ENCODE measurements around the gene NPEPL1. TPM values are rescaled to one million over a fixed set of nuclear protein-coding genes. Genes with fewer than 3 reads are reported as not detected.

The NPEPL1 gene
- total and polyA plus RNA-seq, 2 of the 8 experiments (the other 6 are each of a cell fraction or from before 2014, with no cell fraction given), result 12.4 to 26.8 TPM

- TF ChIP-seq E2F6 (IDR thresholded peaks at IDR 0.05) (no peak), SRF (IDR thresholded peaks at IDR 0.05; ENCODE audit: low read depth, low read length) (no peak), YY1 (IDR thresholded peaks at IDR 0.05; ENCODE audit: low read depth, low read length) (no peak), CHD7 (IDR thresholded peaks at IDR 0.05; ENCODE audit: insufficient replicate concordance, low read length) (no peak), SIX5 (IDR thresholded peaks at IDR 0.05; ENCODE audit: low read depth, low read length) (no peak), TCF12 (IDR thresholded peaks at IDR 0.05; ENCODE audit: low read depth, low read length) (no peak), CBX5 (IDR thresholded peaks at IDR 0.05; ENCODE audit: low read depth, low read length) (no peak), KDM5A (IDR thresholded peaks at IDR 0.05; ENCODE audit: low read length) (no peak)
Observed at GRCh38 chr20:58661598-58662473, 30.8 kb upstream of the NPEPL1 start (continued).

All from H1 (cell line).